NK-92 treated with Interleukin-12 subunit alpha and Interleukin-12 subunit beta, amount 100 ng/mL, for 24 hours (cell line): ENCODE data around the gene CLEC1B.
"Not testable (repeated sequence)": the region's sequence is repeated elsewhere in the genome, so short reads cannot be mapped to it uniquely, and the experiment has no call there.

Experiments
- DNase-seq: peaks from one replicate; lab custom pipeline; 2025; lab: John Stamatoyannopoulos, UW

Gene CLEC1B

DNA sequence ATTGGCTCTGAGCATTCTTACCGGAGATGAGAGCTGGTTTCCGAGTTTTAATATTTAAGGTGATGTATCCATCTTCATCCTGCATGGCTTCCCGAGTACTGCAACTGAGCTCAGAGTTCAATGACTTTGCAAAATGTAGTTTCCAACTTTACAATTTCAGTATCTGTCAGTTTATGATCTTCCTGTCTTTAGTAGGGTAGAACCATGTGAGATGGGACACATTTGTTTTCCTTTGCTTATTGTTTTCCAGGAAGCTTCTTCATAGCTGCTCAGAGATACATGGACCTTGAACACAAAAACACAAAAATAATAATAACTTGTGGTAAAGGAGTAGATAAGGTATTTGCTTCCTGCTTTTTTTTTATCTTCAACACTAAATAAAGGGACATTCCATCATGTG, at the start of gene CLEC1B:
TSS of gene CLEC1B (minus strand) at position 106 of the 400 bp plus-strand sequence. CDS start at position 85, 21 bp downstream.
- DNase-seq = no peak

DNA sequence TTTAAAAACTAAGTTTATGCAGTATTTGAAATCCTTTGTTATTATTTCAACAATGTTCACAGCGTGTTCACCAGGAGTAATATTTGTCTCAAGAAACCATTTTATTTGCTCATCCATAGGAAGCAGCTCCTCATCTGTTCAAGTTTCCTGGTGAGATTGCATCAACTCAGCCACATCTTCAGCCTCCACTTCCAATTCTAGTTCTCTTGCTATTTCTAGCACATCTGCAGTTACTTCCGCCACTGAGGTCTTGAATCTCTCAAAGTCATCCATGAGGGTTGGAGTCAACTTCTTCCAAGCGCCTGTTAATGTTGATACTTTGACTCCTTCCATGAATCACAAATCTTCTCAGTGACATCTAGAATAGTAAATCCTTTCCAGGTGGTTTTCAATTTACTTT, 49.6 kb upstream of the CLEC1B start:
- no peak for DNase-seq

DNA sequence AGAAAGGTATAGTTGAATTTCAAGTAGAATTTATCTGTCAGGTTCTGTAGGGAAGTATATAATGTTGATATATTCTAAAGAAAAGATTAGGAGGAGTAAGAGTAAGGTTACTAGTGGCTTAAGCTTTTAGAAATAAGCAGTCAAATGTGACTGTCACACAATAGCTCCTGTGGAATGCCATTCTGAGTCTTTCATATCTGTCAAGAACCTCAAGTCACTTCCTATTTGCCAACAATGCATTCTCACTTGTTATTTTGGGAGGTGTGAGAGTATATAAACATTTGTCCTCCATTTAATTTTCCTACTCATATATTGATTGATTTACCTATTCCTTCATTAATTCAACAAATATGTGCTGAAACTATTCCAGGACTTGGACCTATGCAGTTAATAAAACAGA, 43.2 kb upstream of the CLEC1B start:
- DNase-seq = no peak

DNA sequence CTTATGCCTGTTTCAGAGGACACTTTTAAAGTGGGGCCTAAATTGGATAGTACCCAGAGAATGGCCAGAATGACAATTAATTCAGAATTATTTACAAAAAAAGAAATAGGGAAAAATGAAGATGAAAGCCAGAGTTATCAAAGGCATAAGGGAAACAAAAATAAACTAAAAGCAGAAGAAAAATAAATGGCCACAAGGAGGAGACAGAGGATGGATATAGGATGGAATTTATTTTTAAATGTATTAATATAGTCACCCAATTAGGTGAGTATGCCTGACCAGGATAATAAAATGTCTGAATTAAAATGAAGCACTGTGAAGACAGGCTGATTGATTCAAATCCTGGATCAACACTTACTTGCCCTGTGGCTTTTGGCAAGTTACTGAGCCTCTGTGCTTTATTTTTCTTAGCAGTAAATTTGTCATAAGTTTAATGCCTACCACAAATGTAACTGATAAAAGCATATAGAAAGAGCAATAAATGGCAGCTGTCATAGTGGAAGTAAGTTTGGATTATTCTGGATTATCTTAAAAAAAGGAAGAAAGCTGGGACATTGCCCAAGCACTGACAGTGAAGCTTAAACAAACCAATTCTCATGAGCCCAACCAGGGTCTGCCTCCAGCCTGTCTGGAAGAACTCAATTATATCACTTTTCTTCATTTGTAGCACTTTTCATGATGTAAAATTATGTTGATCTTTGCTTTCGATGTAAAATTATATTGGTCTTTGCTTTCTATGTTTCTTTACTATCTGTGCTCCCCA, 35.0 kb upstream of the CLEC1B start:
- no peak for DNase-seq

DNA sequence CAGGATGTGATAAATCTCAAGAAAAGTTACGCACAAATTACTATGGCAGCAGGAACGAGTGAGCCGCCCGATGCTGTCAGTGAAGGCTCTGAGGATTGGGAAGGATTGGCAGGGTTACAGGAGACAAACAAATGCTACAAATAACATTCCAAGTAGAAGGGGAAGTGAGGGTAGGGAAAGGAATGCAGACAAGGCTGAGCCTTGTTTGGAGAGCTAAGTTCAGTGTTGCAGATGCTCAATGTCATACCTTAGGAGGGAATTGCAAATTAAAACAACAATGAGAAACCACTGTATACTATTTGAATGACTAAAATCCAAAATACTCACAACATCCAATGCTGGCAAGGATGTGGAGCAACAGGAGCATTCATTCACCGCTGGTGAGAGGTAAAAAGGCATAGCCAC, 32.9 kb upstream of the CLEC1B start:
- DNase-seq = no peak

DNA sequence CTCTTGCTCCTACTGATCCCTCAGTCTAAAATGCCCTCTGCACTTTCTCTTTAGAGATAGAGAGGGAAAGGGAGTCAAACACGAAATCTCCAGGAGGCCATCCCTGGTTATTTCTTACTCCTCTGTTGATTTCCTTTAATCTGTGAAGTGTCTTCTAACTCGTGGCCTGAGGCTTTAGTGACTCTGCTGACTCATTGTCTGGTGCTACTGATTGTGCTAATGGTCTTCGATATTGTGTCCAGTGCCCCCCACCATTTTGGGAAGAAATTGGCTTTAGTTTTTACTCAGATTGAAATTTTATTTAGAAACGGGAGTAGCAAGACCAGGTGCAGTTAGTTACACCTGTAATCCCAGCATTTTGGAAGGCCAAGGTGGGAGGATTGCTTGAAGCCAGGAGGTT, 32.4 kb upstream of the CLEC1B start:
- DNase-seq = no peak

DNA sequence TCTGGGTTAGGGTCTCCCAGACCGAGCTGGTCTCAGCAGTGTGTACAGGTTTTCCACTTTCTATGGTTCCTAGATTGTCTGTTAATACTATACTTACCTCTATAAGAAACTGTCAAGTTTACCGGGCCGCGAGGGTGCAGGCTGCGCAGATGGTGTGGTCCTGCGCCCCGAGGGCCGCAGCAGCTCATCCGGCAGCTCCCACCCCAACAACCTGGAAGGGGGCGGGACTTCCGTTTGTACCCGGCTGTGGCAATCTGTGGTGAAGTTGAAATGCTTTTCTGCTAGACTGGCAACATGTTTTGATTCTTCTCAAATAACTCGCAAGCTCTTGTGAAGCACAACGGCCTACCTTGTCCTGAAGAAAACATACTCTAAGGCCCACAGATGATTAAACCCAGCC, 31.5 kb upstream of the CLEC1B start, which contains the start of gene CLEC9A:
TSS of gene CLEC9A (plus strand) at position 237 of the 400 bp plus-strand sequence. CDS start 22,006 bp downstream, outside the sequence.
- DNase-seq = no peak

DNA sequence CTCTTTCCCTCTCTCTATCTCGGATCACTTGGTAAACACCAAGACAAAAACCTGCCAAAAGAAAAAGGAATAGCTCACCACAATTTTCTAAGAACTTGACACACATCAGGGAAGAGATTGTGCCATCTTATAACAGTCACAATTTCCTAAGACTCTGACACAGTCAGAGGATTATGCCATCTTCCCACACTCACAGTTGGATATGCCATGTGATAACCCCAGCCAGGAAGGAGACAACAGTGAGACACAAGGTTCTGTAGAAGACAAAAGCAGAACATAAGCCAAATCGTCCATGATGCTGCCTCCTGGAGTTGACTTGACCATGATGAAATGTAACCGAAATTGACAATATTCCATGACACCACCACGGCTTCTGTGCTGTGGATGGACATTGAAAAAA, 28.8 kb upstream of the CLEC1B start:
- no peak for DNase-seq

DNA sequence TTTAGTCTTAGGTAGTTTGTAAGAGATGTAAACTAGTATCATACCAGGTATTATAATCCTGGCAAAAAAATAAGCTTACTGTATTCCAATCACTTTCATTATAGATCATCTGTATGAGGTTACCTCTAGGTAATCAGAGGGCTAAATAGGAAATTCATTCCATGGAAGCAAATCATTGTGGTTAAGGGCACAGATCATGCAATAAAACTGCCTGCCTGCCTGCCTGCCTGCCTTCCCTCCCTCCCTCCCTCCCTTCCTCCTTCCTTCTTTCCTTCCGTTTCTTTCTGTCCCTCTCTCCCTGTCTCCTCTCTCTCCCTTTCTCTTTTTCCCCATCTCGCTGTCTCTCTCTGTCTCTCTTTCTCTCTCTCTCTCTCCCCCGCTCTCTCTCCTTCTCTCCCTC, 28.4 kb upstream of the CLEC1B start:
- DNase-seq = no peak

DNA sequence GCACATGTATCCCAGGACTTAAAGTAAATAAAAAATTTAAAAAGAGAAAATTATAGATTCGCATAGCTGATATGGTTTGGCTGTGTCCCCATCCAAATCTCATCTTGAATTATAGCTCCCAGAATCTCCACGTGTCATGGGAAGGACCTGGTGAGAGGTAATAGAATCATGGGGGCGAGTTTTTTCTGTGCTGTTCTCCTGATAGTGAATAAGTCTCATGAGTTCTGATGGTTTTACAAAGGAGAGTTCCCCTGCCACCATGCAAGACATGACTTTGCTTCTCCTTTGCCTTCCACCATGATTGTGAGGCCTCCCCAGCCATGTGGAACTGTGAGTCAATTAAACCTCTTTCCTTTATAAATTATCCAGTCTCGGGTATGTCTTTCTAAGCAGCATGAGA, 27.7 kb upstream of the CLEC1B start:
- DNase-seq = not testable (repeated sequence)

DNA sequence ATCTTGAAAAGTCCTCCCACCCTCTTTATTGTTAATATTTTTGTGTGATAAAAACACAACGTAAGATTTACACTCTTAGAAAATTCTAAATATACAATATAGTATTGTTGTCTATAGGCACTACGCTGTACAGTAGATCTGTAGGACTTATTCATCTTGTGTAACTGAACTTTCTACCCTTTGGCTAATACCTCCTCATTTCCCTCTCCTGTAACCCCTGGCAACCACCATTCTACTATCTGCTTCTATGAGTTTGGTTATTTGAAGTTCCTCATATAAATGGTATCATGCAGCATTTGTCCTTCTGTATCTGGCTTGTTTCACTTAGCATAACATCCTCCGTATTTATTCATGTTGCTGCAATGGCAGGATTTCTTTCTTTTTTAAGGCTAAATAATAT, 26.3 kb upstream of the CLEC1B start:
- DNase-seq = no peak

DNA sequence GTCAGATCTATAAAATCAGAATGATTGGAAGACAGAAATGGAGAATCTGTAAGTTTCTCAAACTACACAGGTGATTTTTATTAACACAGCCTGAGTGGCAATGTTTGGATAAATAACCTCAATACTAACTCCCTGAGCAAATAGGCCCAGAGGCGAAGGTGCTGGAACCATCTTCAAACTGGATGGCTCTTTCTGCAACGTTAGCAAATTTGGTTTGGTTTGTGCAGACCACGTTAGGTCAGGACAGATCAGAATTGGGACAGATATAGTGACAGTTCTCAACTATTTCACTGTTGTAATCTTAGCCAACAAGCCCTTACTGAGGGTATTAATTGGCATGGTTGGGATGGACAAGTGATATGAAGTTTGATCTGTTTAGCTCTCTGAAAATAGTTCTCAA, 22.4 kb upstream of the CLEC1B start:
- DNase-seq = no peak

DNA sequence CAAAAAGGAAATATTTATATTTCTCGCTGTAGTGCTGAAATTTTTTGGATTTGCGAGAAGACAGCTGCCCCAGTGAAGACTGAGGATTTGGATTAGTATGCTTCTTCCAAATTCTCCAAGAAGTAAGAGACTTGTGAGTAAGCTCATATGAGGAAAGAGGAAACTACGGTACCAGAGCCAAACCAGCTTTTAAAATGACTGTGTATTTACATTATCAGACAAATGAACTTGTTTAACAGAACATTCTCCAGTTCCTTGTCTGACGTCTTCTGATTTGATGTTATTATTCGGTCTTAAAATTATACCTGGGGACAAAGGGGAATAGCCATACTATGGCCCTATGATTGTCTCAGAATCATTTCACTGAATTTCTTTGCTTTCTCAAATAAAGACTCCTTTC, 19.5 kb upstream of the CLEC1B start:
- no peak for DNase-seq

DNA sequence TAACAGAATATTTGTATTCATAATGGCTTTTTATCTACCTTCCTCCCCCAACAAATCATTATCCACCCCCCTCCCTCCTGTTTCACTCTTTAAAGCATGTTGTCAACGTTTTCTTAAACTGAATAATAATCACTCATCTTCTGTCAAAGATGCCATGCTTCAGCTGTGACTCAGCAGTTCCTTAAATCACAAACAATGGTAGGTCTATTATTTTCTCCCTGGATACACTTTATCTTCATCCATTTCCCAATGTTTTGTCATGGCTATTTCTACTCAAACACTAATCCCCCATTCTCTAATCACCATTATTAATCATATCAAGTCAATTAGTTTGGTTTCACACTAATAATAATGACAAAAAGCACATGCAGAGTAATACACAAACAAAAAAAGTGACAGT, 18.0 kb upstream of the CLEC1B start:
- no peak for DNase-seq

DNA sequence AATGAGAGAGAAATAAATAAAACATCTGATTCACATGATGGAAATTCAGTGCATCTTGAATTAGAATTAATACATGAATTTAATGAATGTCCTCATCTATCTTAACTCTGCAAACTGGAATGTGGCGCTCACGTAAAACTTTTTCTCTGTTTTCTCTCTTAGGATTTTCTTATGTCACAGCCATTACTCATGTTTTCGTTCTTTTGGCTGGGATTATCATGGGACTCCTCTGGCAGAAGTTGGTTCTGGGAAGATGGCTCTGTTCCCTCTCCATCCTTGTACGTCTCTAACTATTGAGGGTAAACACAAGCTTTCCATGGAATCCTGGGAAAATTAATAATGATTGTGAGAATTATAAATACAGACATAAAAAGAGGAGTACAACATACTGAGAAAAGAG, 16.5 kb upstream of the CLEC1B start:
- no peak for DNase-seq

DNA sequence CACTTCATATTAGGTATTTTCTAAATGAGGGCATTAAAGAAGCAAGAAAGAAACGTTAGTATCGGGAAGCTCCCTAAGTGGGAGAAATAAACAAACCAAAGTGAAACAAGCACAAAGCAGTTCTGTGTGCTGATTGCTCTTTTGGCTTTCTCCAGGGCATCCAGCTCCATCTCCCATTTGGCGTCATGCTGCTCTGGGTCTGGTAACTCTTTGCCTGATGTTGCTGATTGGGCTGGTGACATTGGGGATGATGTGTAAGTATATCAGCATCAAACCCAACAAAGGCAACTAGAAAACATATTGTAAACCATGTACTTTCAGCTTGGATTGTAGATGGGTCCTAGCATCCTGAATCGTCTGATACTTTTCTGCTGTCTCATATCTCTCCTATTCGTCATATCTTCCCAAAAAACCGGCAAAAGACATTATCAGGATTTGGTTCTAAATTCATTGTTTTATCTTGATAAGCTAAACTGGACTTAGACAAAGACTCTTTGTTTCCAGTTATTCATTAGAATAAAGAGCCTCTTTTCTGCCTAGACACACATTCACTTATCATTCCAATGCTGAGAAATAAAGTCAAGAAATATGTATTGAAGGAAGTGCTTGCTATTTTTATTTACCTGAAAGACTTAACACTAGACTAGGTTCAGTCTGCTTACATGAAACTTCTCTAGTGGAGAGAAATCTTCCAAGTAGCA, 13.9 kb upstream of the CLEC1B start:
- DNase-seq = no peak

DNA sequence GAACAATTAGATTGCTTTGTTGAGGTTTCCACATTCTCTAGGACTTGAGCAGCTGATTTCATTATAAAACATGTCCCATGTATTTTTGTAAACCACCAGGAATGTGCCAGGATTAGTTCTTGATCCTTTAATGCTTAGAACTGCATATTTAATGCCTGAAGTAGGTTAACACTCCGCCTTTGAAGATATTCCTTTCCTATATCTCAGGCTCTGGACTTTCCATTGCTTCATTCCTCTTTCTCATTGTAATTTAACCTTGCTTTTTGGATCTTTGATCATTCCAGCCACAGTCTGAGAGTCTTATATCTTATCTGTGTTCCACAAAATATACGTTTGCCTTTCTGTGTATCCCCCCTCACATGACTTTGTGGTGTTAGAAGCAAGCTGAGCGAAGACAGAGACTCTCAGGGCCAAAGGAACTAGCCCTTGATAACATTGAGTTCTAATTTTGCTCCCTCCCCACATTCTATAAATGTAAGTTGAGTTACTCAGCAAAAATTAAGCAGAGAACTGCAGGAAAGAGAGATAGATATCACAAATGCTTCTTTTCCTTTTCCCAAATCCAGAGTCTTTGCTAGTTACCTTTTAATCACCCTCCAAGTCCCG, 2.4 kb upstream of the CLEC1B start:
- DNase-seq = no peak

DNA sequence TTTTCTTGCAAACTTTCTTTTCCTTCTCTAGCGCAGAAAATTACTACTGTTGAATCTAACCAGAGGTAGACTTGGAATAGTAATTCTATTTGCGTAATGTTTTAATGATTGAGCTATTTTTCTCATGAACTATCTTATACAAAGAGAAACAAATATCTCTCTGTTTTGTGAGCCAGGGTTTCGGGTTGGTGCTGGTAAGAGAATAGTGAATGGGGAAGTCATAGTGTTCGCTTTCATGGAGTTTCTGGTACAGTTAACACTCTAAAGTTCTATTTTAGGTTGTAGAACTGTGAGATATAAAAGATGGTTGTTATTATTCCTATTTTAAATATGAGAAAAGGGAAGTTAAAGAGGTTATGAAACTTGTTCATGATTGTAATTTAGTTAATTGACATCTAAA, 6.6 kb downstream of the CLEC1B start:
- no peak for DNase-seq

DNA sequence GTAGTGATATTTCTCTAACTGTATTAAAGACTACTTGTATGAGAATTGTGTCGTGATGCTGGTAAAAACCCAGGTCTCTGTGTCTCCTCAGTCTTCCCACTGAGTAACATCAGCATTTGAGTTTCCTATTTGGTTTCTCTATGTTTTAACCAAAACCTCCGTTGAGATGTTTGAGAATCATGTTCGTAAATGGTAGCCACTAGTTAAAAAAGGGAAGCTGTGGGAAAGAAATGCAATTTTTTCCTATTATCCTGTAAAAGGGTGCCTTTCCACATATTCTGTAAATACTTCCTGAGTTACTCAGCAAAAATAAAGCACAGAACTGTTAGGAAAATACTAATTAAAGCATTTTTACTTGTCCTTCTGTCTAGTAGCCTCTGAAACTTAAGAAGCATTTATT, 7.0 kb downstream of the CLEC1B start:
- no peak for DNase-seq

DNA sequence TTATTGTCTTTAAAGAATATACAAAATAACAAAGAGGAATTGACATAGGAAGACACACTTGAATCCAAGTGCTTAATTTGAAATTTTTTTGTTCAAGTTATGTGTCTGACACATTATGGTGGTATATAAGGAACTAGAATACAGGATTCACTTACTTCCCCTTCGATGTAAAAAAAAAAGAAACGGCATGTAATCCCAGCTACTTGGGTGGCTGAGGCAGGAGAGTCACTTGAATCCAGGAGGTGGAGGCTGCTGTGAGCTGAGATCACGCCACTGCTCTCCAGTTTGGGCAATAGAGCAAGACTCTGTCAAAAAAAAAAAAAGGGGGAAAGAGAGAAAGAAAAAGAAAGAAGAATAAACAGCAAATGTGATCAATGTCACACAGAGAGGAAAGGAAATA, 18.8 kb downstream of the CLEC1B start:
- no peak for DNase-seq

DNA sequence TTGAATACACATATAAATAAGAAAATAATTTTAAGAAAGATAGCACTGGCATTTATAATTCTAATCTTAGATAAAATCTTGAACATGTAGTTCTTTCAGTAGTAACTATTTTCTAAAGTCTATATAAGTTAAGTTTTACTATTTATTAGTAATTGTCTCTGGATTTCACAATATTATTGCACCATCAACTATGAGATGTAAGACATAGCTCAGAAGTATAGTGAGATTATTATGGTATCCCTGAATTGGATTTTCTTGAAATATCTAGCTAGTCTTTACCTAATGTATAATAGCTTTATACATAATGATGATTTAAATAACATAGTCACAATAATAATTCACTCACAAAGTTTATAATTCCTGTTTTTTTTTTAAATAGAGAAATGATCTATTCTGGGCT, 21.0 kb downstream of the CLEC1B start:
- DNase-seq = no peak

DNA sequence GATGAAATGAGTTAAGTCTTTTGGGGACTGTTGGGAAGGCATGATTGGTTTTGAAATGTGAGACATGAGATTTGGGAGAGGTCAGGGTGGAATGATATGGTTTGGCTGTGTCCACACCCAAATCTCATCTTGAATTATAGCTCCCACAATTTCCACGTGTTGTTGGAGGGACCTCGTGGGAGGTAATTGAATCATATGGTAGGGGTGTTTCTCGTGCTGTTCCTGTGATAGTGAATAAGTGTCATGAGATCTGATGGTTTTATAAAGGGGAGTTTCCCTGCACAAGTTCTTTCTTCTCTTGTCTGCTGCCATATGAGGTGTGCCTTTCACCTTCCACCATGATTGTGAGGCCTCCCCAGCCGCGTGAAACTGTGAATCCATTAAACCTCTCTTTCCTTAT, 22.3 kb downstream of the CLEC1B start:
- not testable (repeated sequence) for DNase-seq

DNA sequence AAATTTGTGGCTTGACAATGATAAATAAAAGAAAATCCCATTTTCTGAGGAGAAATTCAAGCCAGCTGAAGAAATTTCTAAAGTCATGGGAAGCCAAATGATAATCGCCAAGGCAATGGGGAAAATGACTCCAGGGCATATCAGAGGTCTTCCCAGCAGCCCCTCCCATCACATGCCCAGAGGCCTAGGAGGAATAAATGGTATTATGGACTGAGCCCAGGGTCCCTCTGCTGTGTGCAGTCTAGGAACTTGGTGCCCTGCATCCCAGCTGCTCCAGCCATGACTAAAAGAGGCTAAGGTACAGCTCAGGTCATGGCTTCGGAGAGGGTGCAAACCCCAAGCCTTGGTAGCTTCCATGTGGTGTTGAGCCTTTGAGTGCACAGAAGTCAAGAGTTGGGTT, 23.3 kb downstream of the CLEC1B start:
- DNase-seq = no peak
